Stimulated activated CD4-positive, alpha-beta T cell treated with anti-CD3 and anti-CD28 coated beads, Interleukin-15, amount 100 ng/mL, for 1 hour (primary cell): ENCODE measurements around the gene TMEM132E.
"Not testable (repeated sequence)": the region's sequence is repeated elsewhere in the genome, so short reads cannot be mapped to it uniquely, and the experiment has no call there.

Experiments used
- DNase-seq, 2 donors: peaks; one replicate each; pipeline ENCODE4 v3.0.0-alpha.2; 2020; ENCODE audit warnings: low read depth in 1 of 2, low spot score in 1 of 2

TMEM132E gene

GRCh38 chr17:34579017-34579946 lies at the start of gene TMEM132E:
TSS of gene TMEM132E (plus strand) at chr17:34579582. CDS start at chr17:34581077, 1,495 bp downstream.
- peak in 1 of 2 donors; percentile 5 for DNase-seq

- no peak for DNase-seq
Measured at GRCh38 chr17:34530918-34531317, 48.5 kb upstream of the TMEM132E start.

- DNase-seq, result no peak
Measured at GRCh38 chr17:34532281-34533065, 46.9 kb upstream of the TMEM132E start.

- DNase-seq, result no peak
Measured at GRCh38 chr17:34533806-34534527, 45.4 kb upstream of the TMEM132E start.

GRCh38 chr17:34537445-34537844 lies 41.9 kb upstream of the TMEM132E start:
- no peak for DNase-seq

GRCh38 chr17:34538582-34538981 lies 40.8 kb upstream of the TMEM132E start:
- not testable (repeated sequence) for DNase-seq

GRCh38 chr17:34539881-34540280 lies 39.5 kb upstream of the TMEM132E start:
- no peak for DNase-seq

GRCh38 chr17:34542700-34543336 lies 36.6 kb upstream of the TMEM132E start:
- peak in 1 of 2 donors; percentile 11 for DNase-seq

GRCh38 chr17:34547453-34548063 lies 31.8 kb upstream of the TMEM132E start:
- DNase-seq, result no peak

GRCh38 chr17:34549966-34550365 lies 29.4 kb upstream of the TMEM132E start:
- DNase-seq, result no peak

GRCh38 chr17:34553907-34554306 lies 25.5 kb upstream of the TMEM132E start:
- no peak for DNase-seq

- no peak for DNase-seq
Measured at GRCh38 chr17:34556384-34556783, 23.0 kb upstream of the TMEM132E start.

GRCh38 chr17:34556931-34557330 lies 22.5 kb upstream of the TMEM132E start:
- DNase-seq, result no peak

GRCh38 chr17:34561328-34561727 lies 18.1 kb upstream of the TMEM132E start:
- no peak for DNase-seq

GRCh38 chr17:34562387-34562786 lies 17.0 kb upstream of the TMEM132E start:
- DNase-seq, result no peak

GRCh38 chr17:34565713-34566112 lies 13.7 kb upstream of the TMEM132E start:
- DNase-seq, result no peak

GRCh38 chr17:34566201-34566600 lies 13.2 kb upstream of the TMEM132E start:
- no peak for DNase-seq

- no peak for DNase-seq
Measured at GRCh38 chr17:34566873-34567272, 12.5 kb upstream of the TMEM132E start.

GRCh38 chr17:34567691-34568465 lies 11.5 kb upstream of the TMEM132E start:
- no peak for DNase-seq

- no peak for DNase-seq
Measured at GRCh38 chr17:34568953-34569352, 10.4 kb upstream of the TMEM132E start.
